ENCODE results near the gene MICU1. TPM values are rescaled to one million over a fixed set of nuclear protein-coding genes. Genes with fewer than 3 reads are reported as not detected.
A peak's percentile ranks its signal among the peaks of the same experiment; 100 is the strongest.

The MICU1 gene
- total RNA-seq, 3 donors from 2014 or later, result 27.2 to 44.3 (median 33.9) TPM

DNA sequence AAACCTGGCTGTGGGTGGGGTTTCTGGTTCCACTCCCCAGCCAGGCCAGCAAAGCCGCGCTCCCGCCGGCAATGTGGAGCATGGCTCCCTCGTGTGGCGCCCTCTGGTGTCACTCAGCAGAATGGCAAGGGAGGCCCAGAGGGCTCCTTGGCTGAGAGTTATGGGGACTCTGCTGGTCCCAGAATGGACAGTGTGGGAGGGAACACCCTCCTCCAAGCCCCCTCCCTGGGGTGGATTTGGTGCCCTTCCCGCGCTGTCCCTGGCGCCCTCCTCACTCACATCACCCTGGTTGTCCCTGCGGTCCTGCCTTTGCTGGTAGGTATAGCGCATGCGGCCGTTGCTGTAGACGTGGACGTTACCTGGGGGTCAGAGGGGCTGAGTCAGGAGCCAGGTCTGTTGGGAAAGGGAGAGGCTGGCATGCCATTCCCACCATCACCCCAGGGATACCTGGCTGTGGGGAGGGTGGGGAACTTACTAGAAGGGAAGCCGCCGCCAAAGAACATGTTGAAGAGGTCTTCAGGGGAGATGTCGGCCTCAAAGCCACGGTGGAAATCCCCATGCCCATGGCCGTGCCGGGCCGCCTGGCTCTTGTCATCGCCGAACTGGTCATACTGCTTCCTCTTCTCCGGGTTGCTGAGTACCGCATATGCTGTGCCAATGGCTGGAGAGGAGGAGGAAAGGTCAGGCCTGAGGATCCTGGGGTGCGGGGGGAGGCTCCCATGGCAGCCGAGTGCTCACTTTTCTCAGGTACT, 285.2 kb downstream of the MICU1 start:
- H3K4me3 ChIP-seq, result no peak overlapping the region
- peaks cover 6% of the 10 kb centered on the region for H3K36me3 ChIP-seq
- DNase-seq (ENCODE audit: low spot score in 2 of 2), result no peak
- H3K27me3 ChIP-seq, result no peaks in the 10 kb centered on the region
- peaks cover 14 to 16% of the 10 kb centered on the region in 2 donors for H3K4me1 ChIP-seq
- TF ChIP-seq POLR2AphosphoS5 (IDR thresholded peaks at IDR 0.05) (peak in 2 of 3 donors; percentile 25 to 49), POLR2A (IDR thresholded peaks at IDR 0.05) (no peak), CTCF (IDR thresholded peaks at IDR 0.05) (peak; percentile 62 to 93 (median 92))
- intact Hi-C loops (cut with DNase I; ENCODE audit: low total_unique reads), result no loop called here
- peak overlapping the region; percentile 73 to 74 for H3K27ac ChIP-seq
- H3K9me3 ChIP-seq, result no peaks in the 10 kb centered on the region

DNA sequence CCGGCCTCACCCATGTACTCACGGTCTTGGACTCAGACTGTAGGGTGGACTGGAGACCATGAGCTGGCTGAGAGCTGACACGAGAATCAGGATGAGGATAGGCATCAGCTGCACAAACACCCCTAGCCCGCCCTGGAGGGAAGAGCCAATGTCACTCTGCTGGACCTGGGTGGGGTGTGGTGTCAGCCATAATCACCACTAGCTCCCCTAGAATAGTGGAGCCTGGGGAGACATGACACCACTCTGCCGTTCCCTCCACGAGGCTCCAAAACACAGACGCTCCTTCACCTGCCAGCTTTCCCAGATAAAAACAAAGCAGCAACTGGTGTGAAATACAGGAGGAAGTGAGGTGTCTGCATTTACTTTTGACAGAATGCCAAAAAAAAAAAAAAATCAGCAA, 287.7 kb downstream of the MICU1 start:
- no peak for TF ChIP-seq CTCF (IDR thresholded peaks at IDR 0.05)
- no peak for TF ChIP-seq POLR2A (IDR thresholded peaks at IDR 0.05)
- TF ChIP-seq POLR2AphosphoS5 (IDR thresholded peaks at IDR 0.05), result no peak
- no peak for DNase-seq (ENCODE audit: low spot score in 2 of 2)
- no peaks in the 10 kb centered on the region for H3K9me3 ChIP-seq
- H3K36me3 ChIP-seq, result peaks cover 6% of the 10 kb centered on the region
- no peak overlapping the region for H3K4me3 ChIP-seq
- peak overlapping the region; percentile 54 to 62 for H3K27ac ChIP-seq
- H3K27me3 ChIP-seq, result no peaks in the 10 kb centered on the region
- peaks cover 27 to 29% of the 10 kb centered on the region in 2 donors for H3K4me1 ChIP-seq
- intact Hi-C loops (cut with DNase I; ENCODE audit: low total_unique reads), result loop anchor here (10.0 kb wide), 1 partner anchor 283 kb away; no protein-coding TSS in a partner anchor

DNA sequence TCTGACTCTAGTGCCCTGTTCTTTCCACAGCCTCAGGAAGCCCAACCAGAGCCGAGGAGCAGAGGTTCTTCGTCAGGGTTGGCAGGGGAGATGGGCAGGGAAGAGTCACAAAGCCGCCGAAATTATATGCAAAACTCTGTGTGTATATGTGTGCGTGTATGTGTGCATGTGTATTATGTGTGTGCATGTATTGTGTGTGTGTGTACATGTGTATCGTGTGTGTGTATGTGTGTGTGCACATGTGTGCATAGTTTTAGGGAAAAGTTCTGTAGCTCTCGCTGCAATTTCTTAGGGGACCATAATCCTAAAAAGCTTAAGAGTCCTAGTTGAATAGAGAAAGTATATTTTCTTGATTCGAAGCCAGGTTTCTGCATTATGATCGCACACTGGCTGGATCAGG, 288.2 kb downstream of the MICU1 start:
- Histone ChIP-seq H3K27ac (peak overlapping the region; percentile 54 to 97), H3K9me3 (no peaks in the 10 kb centered on the region), H3K36me3 (peaks cover 2% of the 10 kb centered on the region), H3K4me3 (no peak overlapping the region), H3K4me1 (peaks cover 27 to 29% of the 10 kb centered on the region in 2 donors), H3K27me3 (no peaks in the 10 kb centered on the region)
- TF ChIP-seq CTCF (IDR thresholded peaks at IDR 0.05) (no peak), POLR2A (IDR thresholded peaks at IDR 0.05) (no peak), POLR2AphosphoS5 (IDR thresholded peaks at IDR 0.05) (no peak)
- intact Hi-C loops (cut with DNase I; ENCODE audit: low total_unique reads), result loop anchor here (10.0 kb wide), 1 partner anchor 283 kb away; no protein-coding TSS in a partner anchor
- DNase-seq (ENCODE audit: low spot score in 2 of 2), result no peak

GRCh38 chr10:72337039-72337629, 288.7 kb downstream of the MICU1 start:
- intact Hi-C loops (cut with DNase I; ENCODE audit: low total_unique reads), result loop anchor here (10.0 kb wide), 1 partner anchor 282 kb away; no protein-coding TSS in a partner anchor
- no peaks in the 10 kb centered on the region for H3K9me3 ChIP-seq
- H3K4me1 ChIP-seq, result peaks cover 27 to 33% of the 10 kb centered on the region in 2 donors
- no peaks in the 10 kb centered on the region for H3K27me3 ChIP-seq
- peak overlapping the region; percentile 95 to 97 for H3K27ac ChIP-seq
- TF ChIP-seq POLR2A (IDR thresholded peaks at IDR 0.05) (no peak), CTCF (IDR thresholded peaks at IDR 0.05) (peak; percentile 96 to 98 (median 98)), POLR2AphosphoS5 (IDR thresholded peaks at IDR 0.05) (peak; percentile 68 to 82 (median 79))
- peak; percentile 81 to 88 for DNase-seq (ENCODE audit: low spot score in 2 of 2)
- H3K4me3 ChIP-seq, result peak overlapping the region in 1 of 3 donors; percentile 40
- H3K36me3 ChIP-seq, result no peaks in the 10 kb centered on the region
